Limb (tissue), 2 donors: Measurements from ENCODE around the gene GALNTL6.

ENCODE experiments used
- DNase-seq, 2 donors: peaks; one replicate each; pipeline ENCODE4 v3.0.0-alpha.2; 2016; ENCODE audit errors: extremely low spot score in 2 of 2

GALNTL6 gene

GRCh38 chr4:171812665-171813525 is at the start of gene GALNTL6:
GALNTL6 (plus strand) TSS chr4:171813404.
- peak; percentile 30 to 76 for DNase-seq

GRCh38 chr4:171765514-171765913 is 47.7 kb upstream of the GALNTL6 start:
- DNase-seq, result no peak

- DNase-seq, result no peak
These were observed 38.5 kb upstream of the GALNTL6 start for GRCh38 chr4:171774642-171775190.

- DNase-seq, result no peak
These were observed 33.9 kb upstream of the GALNTL6 start for GRCh38 chr4:171779301-171779700.

GRCh38 chr4:171785388-171785787 is 27.8 kb upstream of the GALNTL6 start:
- DNase-seq, result peak in 1 of 2 donors; percentile 18

GRCh38 chr4:171793723-171794122 is 19.5 kb upstream of the GALNTL6 start:
- DNase-seq, result no peak

- DNase-seq, result no peak
These were observed 18.7 kb upstream of the GALNTL6 start for GRCh38 chr4:171794528-171794927.

GRCh38 chr4:171809854-171810253 is 3.4 kb upstream of the GALNTL6 start:
- DNase-seq, result no peak

- no peak for DNase-seq
These were observed 905 bp upstream of the GALNTL6 start for GRCh38 chr4:171812333-171812664.

- DNase-seq, result peak; percentile 17 to 62
These were observed 484 bp downstream of the GALNTL6 start for GRCh38 chr4:171813526-171814250.

- no peak for DNase-seq
These were observed 1.3 kb downstream of the GALNTL6 start for GRCh38 chr4:171814545-171814944.

GRCh38 chr4:171817026-171817425 is 3.8 kb downstream of the GALNTL6 start:
- no peak for DNase-seq

- DNase-seq, result no peak
These were observed 21.4 kb downstream of the GALNTL6 start for GRCh38 chr4:171834640-171835039.

- DNase-seq, result no peak
These were observed 30.3 kb downstream of the GALNTL6 start for GRCh38 chr4:171843456-171843855.

- no peak for DNase-seq
These were observed 33.0 kb downstream of the GALNTL6 start for GRCh38 chr4:171846232-171846631.

GRCh38 chr4:171846893-171847292 is 33.7 kb downstream of the GALNTL6 start:
- DNase-seq, result no peak

GRCh38 chr4:171847751-171848150 is 34.5 kb downstream of the GALNTL6 start:
- DNase-seq, result no peak

- DNase-seq, result no peak
These were observed 36.5 kb downstream of the GALNTL6 start for GRCh38 chr4:171849686-171850222.

GRCh38 chr4:171851295-171851694 is 38.1 kb downstream of the GALNTL6 start:
- DNase-seq, result no peak

GRCh38 chr4:171857302-171858012 is 44.3 kb downstream of the GALNTL6 start:
- no peak for DNase-seq

GRCh38 chr4:171875291-171875690 is 62.1 kb downstream of the GALNTL6 start:
- no peak for DNase-seq

- no peak for DNase-seq
These were observed 63.4 kb downstream of the GALNTL6 start for GRCh38 chr4:171876636-171877035.
